K562 (cell line): Measurements from ENCODE around the gene SCARF2. TPM values are rescaled to one million over a fixed set of nuclear protein-coding genes. Genes with fewer than 3 reads are reported as not detected.

Source experiments
- ADNP ChIP-seq: fragments of 200-800 bp; sonication (Bioruptor generic); IDR thresholded peaks from 2 replicates; pipeline ENCODE4 v1.6.1; 2016; ENCODE audit warnings: missing genetic modification characterization, missing compliant biosample characterization
- FIP1L1 ChIP-seq: fragments of 200-400 bp; formaldehyde crosslinking; IDR thresholded peaks from 2 replicates; pipeline ENCODE4 v1.6.1; 2018; ENCODE audit warnings: mild to moderate bottlenecking, low read depth, low read length; ENCODE audit not compliant: poor library complexity, severe bottlenecking
- HDGF ChIP-seq: fragments of 450-650 bp; IDR thresholded peaks from 2 replicates; pipeline ENCODE4 v1.6.1; 2016
- HNRNPLL ChIP-seq: fragments of 200-400 bp; formaldehyde crosslinking; IDR thresholded peaks from 2 replicates; pipeline ENCODE4 v1.6.1; 2017; ENCODE audit warnings: low read length, low read depth, mild to moderate bottlenecking; ENCODE audit not compliant: poor library complexity, severe bottlenecking
- MAFF ChIP-seq: IDR thresholded peaks from 2 replicates; pipeline ENCODE4 v1.6.1; 2012; ENCODE audit warnings: low read length, improper control_type of control experiment
- MBD2 ChIP-seq: sonication (generic); IDR thresholded peaks from 2 replicates; pipeline ENCODE4 v1.6.1; 2016; ENCODE audit warnings: low read depth, borderline replicate concordance
- MGA ChIP-seq: fragments of 450-650 bp; IDR thresholded peaks from 2 replicates; pipeline ENCODE4 v1.6.1; 2016; ENCODE audit warnings: mild to moderate bottlenecking, moderate library complexity
- NFATC3 ChIP-seq: fragments of 450-650 bp; IDR thresholded peaks from 2 replicates; pipeline ENCODE4 v1.6.1; 2017; ENCODE audit warnings: mild to moderate bottlenecking
- NR1H2 ChIP-seq: sonication (generic); formaldehyde crosslinking; IDR thresholded peaks from 2 replicates; pipeline ENCODE4 v1.4.0; 2020; ENCODE audit warnings: mild to moderate bottlenecking, missing genetic modification reagents
- SLC30A9 ChIP-seq: fragments of 250-450 bp; sonication (Bioruptor Pico); IDR thresholded peaks from 2 replicates; pipeline ENCODE4 v1.8.0; 2022; ENCODE audit warnings: mild to moderate bottlenecking, moderate library complexity
- SNRNP70 ChIP-seq: fragments of 200-400 bp; formaldehyde crosslinking; optimal IDR thresholded peaks from 2 replicates; pipeline ENCODE3; 2017; ENCODE audit warnings: low read depth, low read length
- TOE1 ChIP-seq, 2 experiments: fragments of 450-650 bp in 1 of 2; sonication (generic) in 1 of 2; formaldehyde crosslinking in 1 of 2; IDR thresholded peaks; 2 replicates each; pipeline versions ENCODE4 v1.7.1 to v1.8.0; 2016 to 2022; ENCODE audit warnings: borderline replicate concordance in 2 of 2, mild to moderate bottlenecking in 2 of 2, antibody characterized with exemption in 1 of 2, inconsistent platforms in 1 of 2, low read depth in 1 of 2, missing genetic modification reagents in 1 of 2, moderate library complexity in 1 of 2
- ZBTB9 ChIP-seq: fragments of 450-650 bp; formaldehyde crosslinking; IDR thresholded peaks from 2 replicates; pipeline ENCODE4 v1.4.0; 2020; ENCODE audit warnings: mild to moderate bottlenecking, moderate library complexity
- ZNF197 ChIP-seq: fragments of 200-800 bp; sonication (Bioruptor generic); IDR thresholded peaks from 2 replicates; pipeline ENCODE4 v1.6.1; 2016; ENCODE audit warnings: low read depth, missing genetic modification characterization, missing compliant biosample characterization
- polyA plus RNA-seq, 8 experiments: library from polyadenylated mRNA; depleted of rRNA in 4 of 8; stranded (reverse) in 5 of 8; unstranded in 3 of 8; fragments of >200 nt; fragmentation: Nextera tagmentation in 2 of 8; fragmentation: Illumina TruSeq in 1 of 8; extraction: Ambion mirVana in 2 of 8; extraction: Trizol in 1 of 8; gene quantifications; 2 replicates each; pipeline versions ENCODE4 v1.2.1 to v1.2.3, GENCODE V29; 2011 to 2014; ENCODE audit warnings: inconsistent platforms in 1 of 8, missing spikeins in 1 of 8
- total RNA-seq, 7 experiments: library from RNA; depleted of rRNA in 6 of 7; stranded (reverse); fragments of >200 nt in 6 of 7; fragmentation: Illumina TruSeq in 2 of 7; extraction: Trizol in 2 of 7; gene quantifications; 2 replicates each; pipeline versions ENCODE4 v1.2.1 to v1.2.3, GENCODE V29; 2011 to 2021; ENCODE audit warnings: low replicate concordance in 1 of 7

SCARF2 gene
- total and polyA plus RNA-seq, 9 of the 15 experiments (the other 6 are each of a cell fraction or from before 2014, with no cell fraction given) = 0.06 to 0.32 (median 0.21) TPM; not detected in 5

GRCh38 chr22:20418211-20418788, 19.3 kb downstream of the SCARF2 start (continued):
- TF ChIP-seq MAFF (no peak), SNRNP70 (no peak), HDGF (no peak; the same call in 1 of the 2 replicates), SLC30A9 (CRISPR knock-in tag) (no peak), NR1H2 (no peak), ZNF197 (CRISPR knock-in tag) (no peak), NFATC3 (no peak), HNRNPLL (peak; percentile 38), FIP1L1 (peak; percentile 98), TOE1 (IDR thresholded peaks at IDR 0.05; ENCODE audit: borderline replicate concordance) (no peak), TOE1 (CRISPR knock-in tag; IDR thresholded peaks at IDR 0.05; ENCODE audit: borderline replicate concordance, low read depth) (no peak), MBD2 (no peak), MGA (no peak), ADNP (no peak), ZBTB9 (CRISPR knock-in tag) (peak; percentile 92)
